ENCODE measurements around the gene RORB.

- TF ChIP-seq POLR2AphosphoS5 (IDR thresholded peaks at IDR 0.05), result no peak
- no peak for TF ChIP-seq CTCF (IDR thresholded peaks at IDR 0.05)
- no peak for TF ChIP-seq POLR2A (IDR thresholded peaks at IDR 0.05)
Observed at GRCh38 chr9:74496819-74497747, at the start of gene RORB.

Measured in suprapubic skin (tissue), 4 donors.